Smooth muscle cell of trachea (primary cell): Measurements from ENCODE around the gene ITGB1BP1. TPM values are rescaled to one million over a fixed set of nuclear protein-coding genes. Genes with fewer than 3 reads are reported as not detected.

Source experiments
- total RNA-seq: library from RNA; depleted of rRNA; stranded (reverse); fragments of >200 nt; gene quantifications from 2 replicates; pipeline ENCODE4 v1.2.1, GENCODE V29; 2014

The ITGB1BP1 gene, protein sequence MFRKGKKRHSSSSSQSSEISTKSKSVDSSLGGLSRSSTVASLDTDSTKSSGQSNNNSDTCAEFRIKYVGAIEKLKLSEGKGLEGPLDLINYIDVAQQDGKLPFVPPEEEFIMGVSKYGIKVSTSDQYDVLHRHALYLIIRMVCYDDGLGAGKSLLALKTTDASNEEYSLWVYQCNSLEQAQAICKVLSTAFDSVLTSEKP
- total RNA-seq: 55.9 and 62.1 TPM in 2 replicates

DNA sequence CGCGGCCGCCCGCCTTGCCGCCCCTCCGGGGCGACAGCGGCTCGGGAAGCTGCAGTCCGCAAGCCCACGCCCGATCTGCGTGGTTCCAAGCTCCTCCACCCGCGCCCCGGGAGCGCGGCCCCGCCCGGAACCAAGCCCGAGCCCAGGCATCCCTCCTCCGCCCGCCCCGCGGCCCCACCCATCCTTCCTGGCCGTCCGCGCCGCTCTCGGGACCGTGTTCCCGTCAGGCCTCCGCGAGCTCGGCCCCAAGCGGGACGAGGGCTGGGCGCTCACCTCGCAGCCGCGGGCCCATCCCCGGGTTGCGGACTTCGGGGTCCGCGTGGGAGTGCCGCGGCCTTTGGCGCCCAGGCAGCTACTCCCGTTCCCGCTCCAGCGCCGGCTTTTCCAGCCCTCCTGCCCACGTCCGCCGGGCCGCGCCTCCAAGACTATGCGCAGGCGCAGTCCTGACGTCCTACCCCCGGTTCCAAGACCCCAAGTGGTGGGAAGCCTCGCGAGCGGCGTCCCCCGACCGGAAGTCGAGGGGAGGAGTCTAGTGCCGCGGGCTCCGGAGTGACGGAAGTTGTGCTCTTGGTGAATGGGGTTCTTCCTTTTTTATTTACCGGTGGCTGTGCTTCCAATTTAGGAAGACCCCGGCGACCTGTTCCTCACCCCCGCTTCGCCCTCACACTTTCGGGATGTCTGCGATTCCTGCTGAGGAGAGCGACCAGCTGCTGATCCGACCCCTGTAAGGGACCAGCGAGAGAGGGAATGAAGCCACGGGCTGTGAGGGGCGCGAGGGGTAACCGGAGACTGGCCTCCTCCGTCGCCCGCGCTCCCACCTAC, at the start of gene ITGB1BP1, which contains the start of gene CPSF3:
TSS of gene ITGB1BP1 (minus strand) at position 429 of the 822 bp plus-strand sequence. CDS start 4,831 bp downstream, outside the sequence.
TSS of gene CPSF3 (plus strand) at position 555 of the 822 bp plus-strand sequence. CDS start at position 675, 120 bp downstream.

Other genes with a start within 250 kb of the ITGB1BP1 start
- 26.0 and 33.3 TPM in 2 replicates for gene ASAP2, start 216.7 kb downstream of the ITGB1BP1 start, total RNA-seq
- gene CPSF3, start 126 bp upstream of the ITGB1BP1 start, total RNA-seq: 52.8 and 83.0 TPM in 2 replicates
- 68.1 and 84.9 TPM in 2 replicates for gene IAH1, start 51.0 kb upstream of the ITGB1BP1 start, total RNA-seq
- 52.7 and 66.2 TPM in 2 replicates for gene ADAM17, start 132.3 kb upstream of the ITGB1BP1 start, total RNA-seq
- 382 and 579 TPM in 2 replicates for gene YWHAQ, start 207.5 kb upstream of the ITGB1BP1 start, total RNA-seq